Measurements from ENCODE around the gene ELOVL6.

GRCh38 chr4:110183058-110183457 lies 15.4 kb downstream of the ELOVL6 start:
- TF ChIP-seq, protein P1, sequence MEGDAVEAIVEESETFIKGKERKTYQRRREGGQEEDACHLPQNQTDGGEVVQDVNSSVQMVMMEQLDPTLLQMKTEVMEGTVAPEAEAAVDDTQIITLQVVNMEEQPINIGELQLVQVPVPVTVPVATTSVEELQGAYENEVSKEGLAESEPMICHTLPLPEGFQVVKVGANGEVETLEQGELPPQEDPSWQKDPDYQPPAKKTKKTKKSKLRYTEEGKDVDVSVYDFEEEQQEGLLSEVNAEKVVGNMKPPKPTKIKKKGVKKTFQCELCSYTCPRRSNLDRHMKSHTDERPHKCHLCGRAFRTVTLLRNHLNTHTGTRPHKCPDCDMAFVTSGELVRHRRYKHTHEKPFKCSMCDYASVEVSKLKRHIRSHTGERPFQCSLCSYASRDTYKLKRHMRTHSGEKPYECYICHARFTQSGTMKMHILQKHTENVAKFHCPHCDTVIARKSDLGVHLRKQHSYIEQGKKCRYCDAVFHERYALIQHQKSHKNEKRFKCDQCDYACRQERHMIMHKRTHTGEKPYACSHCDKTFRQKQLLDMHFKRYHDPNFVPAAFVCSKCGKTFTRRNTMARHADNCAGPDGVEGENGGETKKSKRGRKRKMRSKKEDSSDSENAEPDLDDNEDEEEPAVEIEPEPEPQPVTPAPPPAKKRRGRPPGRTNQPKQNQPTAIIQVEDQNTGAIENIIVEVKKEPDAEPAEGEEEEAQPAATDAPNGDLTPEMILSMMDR (conservative IDR thresholded peaks at IDR 0.05; ENCODE audit: low read depth, low read length), result no peak
- no peak for TF ChIP-seq EZH2phosphoT487 (IDR thresholded peaks at IDR 0.05; ENCODE audit: borderline replicate concordance, low read length)
- no peak for TF ChIP-seq EZH2 (IDR thresholded peaks at IDR 0.05; ENCODE audit: low read length, unreplicated experiment)
